HG02973 (cell line): ENCODE measurements around the gene BBOX1.

Source experiments
- ATAC-seq: cut with Tn5 transposase; IDR thresholded peaks from one replicate; pipeline ENCODE4 v1.9.1; 2021; ENCODE audit warnings: moderate library complexity; ENCODE audit not compliant: unreplicated experiment

BBOX1 gene

DNA sequence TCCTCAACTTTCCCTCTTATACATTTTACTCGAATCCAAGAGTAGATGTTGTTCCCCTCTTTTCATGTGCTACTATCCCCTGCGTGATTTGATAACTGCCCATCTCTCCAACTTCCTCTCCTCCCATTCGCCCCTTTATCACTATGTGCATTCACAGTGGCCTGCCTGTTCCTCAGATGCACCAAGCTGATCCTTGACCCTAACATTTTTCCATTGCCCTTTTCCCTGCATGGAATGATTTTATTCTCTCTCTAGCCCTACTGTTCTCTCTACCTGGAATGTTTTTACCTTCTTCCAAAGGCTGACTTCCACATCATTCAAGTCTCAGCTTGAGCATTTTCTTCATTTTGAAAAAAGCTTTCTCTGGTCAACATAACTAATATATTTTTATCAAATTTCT, 15.8 kb upstream of the BBOX1 start:
- no peak for ATAC-seq

DNA sequence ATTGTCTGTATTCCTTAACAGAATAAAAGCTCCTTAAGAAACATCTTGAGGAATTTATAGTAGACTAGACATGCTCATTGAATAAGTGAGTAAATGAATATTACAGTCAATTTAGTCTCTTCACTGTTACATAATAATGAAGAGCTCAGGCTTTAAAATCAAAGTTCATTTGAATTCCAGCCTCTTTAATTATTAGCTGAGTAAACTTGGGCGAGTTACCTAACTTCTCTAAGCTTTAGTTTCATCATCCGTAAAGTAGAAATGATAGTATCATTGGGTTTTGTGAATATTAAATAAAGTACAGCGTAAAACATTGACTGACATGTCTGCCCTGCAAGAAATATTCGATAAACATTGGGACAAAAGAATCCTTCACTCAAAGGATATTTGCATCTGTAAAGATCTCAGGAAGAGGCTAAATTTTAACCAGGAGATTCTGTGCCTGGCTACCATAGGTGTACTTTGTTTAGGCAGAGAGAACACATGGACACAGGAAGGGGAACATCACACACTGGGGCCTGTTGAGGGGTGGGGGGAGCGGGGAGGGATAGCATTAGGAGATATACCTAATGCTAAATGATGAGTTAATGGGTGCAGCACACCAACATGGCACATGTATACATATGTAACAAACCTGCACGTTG, 15.2 kb upstream of the BBOX1 start:
- no peak for ATAC-seq

DNA sequence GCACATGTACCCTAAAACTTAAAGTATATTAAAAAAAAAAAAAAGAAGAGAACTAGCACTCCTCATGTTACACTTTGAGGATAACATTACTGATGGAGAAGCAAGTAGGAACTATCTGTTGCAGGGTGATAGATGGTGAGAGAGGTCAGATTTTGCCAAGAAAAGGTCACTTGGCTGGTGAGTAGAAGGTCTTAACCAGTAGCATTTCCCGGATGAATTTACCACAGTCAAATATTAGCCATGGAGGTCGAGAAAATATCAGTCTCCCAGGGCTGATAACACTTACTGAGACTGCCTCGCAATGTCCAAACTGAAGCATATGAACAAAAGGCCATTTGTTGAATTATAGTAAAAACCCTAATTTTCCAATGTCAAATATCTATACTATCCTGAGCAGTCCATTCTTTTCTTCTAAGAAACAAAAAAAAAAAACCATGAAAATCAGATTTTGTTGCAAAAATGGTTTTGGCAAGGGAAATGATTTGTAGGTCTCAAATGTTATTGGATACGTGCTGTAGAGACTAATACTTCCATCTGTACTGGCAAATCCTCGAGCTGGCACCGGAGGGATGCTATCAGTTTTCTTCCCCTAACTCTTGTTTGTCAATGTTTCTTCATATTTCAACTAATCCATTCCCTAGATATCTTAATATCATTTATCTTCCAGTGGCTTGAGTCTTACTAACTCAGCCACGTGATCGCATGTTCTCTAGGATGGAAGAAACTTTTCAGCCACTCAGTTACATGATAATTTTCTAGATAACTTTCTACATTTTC, 14.5 kb upstream of the BBOX1 start:
- no peak for ATAC-seq

DNA sequence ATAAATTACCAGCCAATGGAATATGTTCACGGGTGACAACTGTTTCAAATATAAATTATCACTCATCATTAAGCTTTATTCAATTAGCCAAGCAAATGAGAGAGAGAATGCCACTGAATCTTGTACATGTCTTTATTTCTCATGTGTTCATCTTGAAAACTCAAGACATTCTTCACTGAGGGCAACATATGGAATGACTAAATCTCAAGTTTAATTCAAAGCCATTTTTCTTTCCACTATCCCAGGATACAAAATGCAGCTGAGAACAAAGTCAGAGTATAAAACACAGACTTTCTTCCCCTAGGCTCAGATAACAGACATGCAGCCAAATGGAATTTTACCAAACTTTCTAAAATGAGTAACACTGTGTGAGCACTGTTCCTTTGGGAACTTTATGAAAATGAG, 12.1 kb upstream of the BBOX1 start:
- no peak for ATAC-seq

DNA sequence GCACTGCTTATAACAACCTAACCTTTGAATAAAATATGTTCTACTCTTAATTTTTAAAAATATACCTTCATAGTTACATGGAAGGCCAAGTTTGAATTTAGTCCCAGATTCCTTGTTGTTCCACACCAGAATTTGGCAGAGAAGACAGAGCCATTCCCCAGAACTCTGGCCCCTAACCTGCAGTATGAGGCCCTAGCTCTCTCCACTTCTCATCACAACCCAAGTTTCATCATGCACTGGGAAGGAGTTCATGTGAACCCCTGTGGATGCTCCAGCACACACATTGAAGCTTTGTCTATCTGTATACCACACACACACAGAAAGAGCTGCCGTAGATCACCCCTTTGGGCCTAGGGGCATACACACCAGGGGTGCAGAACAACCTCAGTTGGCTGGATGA, 10.6 kb upstream of the BBOX1 start:
- ATAC-seq: no peak

DNA sequence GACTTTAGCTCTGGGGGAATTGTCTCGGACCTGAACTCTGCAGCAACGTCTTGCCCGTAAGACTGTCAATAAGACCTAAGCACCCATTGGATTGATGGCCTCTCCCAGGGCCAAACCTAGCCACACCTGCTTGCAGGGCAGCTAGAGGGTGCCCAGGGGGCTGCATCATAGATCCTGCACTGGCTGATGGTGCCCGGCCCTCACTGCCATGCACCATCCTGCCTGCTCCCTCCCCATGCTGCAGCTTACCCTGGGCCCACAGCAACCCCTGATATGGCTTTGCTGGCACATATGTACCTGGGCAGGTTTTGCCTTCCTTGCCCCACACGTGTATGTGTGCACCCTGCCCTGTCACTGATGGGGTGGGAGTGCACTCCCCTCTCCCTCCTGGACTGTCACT, 8.9 kb upstream of the BBOX1 start:
- no peak for ATAC-seq

DNA sequence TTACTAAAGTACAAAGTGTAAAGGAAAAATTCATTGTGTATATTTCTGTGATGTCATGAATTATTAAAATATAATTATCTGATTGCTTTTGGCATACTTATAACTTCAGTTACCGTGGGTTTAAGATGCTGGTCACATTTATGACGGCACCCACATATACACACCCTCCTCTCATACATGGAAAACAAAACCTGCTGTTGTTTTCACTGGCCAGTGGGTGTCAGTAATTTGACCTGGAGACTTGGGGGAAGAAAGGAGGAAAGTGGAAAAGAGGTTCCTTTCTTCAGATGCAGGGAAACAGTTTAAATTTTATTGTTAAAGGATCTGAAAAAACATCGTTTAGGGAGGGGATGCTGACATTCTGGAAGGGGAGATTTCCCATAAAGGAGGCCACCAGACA, 742 bp upstream of the BBOX1 start:
- no peak for ATAC-seq

DNA sequence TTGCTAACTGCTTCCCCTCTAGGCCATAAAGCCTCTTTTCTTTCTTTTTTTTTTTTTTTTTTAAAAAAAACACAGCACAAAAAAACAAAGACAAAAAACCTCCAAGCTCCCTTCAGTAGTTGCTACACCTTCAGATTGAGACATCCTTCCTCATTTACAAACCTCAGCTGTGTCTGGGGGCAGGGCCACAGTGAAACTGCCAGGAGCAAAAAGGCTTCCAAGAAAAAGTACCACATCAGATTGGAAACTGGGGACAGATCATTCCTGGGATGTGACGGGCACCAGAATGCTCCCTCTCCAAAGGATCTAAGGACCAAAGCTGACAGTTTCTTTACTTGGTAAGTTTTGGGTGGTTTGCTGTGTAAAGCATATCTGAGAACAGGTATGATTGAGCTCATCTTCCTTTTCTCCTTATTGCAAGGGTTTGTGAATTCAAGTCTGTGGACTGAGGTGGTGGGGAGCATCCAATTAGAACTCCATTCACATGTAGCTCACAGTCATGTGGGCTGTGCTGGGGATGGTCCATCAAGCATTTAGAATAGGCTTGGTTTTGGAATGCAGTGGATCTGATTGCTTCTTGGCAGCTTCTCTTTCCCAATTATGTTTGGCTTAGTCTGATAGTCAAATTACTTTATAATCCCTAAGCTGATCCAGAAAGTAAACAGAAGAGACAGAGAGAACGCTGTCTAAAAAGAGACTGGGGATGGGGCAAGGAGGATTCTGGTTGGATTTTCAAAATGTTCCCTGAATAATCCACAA, 705 bp downstream of the BBOX1 start:
- ATAC-seq: no peak

DNA sequence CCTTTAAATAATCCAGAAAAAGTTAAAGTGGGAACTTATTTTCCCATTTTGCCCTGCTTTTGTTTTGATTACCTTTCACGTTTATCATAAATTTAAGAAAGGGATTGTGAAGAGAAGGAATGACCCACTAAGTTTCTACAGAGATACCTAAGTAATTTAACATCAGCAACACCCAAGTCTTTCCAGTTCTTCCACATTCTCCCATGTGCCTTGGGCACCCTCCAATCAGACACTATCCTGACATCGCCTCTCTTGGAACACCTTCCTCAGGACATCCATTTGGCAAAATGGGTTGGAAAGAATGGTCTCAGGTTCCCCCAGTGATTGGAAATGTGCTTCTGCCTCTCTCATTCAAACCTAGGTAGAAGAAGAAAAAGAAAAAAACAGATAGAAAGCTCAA, 6.3 kb downstream of the BBOX1 start:
- ATAC-seq: no peak

DNA sequence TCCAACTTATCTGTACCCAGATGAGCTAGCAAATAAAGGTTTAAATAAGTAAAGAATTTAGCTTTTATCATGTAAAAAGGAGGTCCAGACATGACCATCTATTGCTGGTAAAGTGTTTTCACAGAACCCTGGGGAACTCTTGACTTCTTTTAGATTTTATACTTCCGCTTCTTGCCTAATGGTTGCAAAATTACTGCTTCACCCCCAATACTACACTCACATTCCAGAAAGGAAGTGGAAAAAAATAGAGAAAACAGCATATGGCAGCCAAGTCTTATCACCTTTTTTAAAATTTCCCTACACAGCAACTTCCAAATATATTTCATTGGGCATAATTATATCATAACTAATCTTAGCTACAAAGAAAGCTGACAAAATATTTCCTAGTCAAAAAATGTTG, 12.1 kb downstream of the BBOX1 start:
- ATAC-seq: no peak

DNA sequence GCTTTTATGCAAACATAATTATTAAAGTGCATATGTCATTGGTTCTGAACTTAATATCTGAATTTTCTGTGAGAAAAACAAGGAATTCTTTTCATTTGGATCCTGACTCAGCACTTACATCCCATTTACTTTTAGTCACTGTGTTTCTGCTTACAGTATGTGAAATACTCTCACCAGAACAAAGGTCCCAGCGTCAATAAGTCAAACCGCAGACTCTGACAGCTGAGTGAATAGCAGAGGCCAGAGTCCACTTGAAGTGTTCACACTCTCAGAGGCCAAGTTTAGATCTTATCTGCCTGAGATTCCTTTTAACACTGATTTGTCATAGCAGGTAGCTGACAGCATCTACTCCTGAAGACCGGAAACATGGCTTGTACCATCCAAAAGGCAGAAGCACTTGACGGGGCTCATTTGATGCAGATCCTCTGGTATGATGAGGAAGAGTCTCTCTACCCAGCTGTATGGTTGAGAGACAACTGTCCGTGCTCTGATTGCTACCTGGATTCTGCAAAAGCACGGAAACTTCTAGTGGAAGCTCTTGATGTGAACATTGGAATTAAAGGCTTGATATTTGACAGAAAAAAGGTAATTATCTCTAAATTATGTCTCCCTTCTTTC, 14.6 kb downstream of the BBOX1 start:
- no peak for ATAC-seq

DNA sequence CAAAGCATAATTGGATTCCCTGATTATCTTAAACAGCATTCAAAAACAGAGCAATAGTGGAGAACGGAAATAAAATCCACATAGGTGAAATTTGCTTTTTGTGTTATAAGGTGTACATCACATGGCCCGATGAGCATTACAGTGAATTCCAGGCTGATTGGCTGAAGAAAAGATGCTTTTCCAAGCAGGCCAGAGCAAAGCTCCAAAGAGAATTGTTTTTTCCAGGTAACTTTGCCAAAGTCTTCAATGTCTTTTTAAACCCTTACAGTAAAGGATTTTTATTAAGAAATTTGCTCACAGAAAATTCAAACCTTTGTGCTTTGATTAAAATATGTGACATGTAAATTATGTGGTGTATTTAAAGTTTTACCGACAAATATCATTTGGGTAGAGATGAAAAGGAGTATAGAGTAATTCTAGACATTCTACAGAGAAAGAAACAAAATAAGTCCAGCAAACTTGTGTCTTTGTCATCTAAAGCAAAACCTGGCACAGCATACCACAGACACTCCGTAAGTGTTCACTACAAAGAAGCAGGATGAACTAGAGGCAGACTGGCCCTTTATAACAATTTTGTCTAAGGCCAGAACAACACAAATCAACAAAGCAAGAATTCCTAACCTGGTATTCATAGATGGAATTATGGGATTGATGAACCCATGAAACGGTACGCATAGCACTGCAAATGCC, 16.6 kb downstream of the BBOX1 start:
- no peak for ATAC-seq

DNA sequence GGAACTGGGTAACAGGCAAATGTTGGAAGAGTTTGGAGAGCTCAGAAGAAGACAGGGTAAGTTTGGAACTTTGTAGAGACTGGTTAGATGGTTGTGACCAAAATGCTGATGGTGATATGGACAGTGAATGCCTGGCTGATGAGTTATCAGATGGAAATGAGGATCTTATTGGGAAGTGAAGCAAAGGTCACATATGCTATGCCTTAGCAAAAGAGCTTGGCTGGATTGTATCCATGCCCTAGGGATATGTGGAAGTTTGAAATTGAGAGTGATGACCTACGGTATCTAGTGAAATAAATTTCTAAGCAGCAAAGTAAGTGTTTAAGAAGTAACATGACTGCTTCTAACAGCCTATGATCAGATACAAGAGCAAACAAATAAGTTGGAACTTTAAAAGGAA, 17.8 kb downstream of the BBOX1 start:
- no peak for ATAC-seq

DNA sequence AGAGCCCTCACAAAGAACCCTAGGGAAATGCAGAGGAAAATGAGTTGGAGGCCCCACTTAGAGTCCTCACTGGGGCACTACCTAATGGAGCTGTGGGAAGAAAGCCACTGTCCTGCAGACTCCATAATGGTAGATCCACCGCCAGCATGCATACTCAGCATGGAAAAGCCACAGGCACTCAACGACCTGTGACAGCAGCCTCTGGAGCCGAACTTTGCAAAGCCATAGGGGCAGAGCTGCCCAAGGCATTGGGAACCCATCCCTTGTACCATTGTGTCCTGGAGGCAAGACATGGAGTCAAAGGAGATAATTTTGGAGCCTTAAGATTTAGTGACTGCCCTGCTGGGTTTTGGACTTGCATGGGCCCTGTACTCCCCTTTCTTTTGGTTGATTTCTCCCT, 18.8 kb downstream of the BBOX1 start:
- ATAC-seq: no peak

DNA sequence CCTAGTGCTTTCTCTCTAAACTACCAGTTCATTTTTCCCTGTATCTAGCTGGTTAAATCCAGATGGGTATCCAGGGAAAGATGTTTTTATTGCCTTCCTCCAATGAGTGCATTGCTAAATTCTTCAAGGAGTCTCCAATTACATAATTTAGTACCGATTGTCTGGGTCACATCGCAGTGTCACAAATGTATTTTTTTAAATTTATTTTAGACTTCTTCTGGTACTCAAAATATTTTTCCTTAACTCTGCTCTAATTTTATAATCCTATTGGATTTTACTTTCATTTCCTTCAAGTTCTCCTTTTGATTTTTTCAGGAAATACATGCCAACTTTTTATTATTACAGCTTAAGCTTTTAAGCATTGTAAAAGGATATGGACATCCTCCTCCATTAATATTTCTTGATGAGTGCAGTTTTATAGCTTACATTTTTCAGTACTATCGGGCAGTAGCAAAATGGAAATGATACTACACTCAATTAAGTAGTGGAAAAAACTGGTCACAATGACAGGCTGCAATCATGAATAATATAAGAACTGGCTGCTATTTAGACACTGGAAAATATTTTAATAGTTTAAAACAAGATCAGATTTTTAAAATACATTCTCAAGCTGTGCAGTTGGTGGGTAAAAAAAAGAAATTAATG, 20.3 kb downstream of the BBOX1 start:
- no peak for ATAC-seq

DNA sequence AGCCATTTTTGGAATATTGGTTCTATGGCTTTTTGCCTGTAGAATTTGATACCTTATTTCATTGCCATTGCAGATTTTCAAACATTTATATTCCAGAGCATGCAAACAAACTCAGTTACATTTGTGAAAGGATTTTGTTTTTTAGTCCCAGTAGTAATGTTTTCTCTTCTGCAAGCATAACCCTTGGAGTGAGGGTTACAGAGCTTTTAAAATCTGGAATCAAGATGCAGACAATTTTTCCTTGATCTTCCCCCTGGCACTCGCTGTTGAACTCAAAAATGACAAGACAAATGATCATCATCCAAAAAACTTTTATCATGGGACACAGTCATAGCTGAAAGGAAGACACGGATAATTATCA, 20.8 kb downstream of the BBOX1 start:
- no peak for ATAC-seq

DNA sequence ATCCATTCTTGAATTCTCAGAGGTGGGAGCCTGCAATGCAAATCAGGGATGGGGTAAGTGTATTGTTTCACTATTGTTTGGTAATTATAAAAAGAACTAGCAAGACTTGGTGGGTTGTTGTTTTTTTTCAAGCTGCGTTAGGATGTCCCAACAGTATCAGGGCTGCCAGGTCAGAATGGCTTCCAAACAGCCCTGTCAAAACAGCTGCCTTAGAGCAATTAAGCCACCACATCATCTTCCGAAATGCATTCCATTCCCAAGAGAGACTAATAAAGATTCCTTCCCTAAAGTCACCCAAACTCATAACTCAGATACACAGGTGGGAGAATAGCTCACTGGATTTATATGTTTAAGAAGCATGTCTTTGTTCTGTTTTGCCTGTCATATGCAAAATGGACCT, 23.5 kb downstream of the BBOX1 start:
- no peak for ATAC-seq

DNA sequence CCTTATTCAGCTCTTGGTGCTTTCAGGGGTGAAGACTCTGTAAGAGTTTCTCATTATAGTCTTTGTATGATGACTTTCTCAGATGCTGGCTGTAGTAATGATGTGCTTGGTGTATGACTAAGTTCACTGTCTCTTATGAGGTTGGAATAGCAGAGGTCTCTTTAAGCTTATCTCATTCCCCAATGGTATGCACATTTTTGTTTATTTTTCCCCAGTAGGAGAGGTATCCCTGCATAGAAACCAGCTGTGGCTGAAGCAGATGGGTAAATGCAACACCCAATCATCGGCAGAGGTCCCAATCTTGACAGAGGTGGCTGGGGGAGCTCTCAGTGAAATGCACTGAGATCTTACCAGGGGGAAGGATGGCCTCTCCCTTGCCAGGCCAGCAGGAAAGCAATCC, 34.6 kb downstream of the BBOX1 start:
- ATAC-seq: no peak

DNA sequence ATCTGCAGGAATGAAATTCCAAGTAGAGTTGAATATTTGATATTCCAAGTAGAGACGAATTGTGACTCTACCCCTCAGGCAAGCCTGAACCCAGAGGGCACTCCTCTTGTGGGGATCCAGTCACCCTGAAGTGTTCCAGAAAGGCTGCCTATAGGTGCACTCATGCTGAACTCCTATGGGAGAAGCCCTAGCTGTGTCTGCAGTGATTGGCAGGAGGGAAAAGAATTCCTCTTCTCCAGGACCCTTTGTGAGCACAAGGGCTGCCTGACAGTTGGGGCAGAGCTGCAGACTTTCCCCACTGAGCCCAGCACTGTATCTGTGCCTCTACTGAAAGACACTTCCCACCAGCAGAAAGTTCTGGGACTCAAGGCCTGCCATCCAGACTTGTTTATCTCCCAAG, 35.0 kb downstream of the BBOX1 start:
- ATAC-seq: no peak

DNA sequence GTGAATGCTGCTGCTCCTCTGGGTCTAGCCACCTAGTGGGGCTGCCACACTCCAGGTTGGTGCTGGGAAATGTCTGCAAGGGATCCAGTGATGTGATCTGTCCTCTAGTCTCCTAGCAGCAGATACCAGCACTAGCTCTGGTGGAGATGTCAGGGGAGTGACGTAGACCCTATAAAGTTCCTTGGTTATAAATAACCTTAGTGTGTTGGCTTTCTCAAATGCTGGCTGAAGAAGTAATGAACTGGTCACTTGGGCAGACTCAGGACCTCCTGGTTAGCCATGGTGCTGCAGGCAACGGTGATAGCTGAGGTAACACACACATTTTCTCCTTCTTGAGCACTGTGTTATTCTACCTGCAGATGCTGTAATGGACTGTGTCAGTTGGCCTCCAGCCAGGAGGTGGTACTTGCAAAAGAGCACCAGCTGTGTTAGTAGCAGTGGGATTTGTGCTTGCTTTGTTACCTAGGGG, 35.5 kb downstream of the BBOX1 start:
- no peak for ATAC-seq

DNA sequence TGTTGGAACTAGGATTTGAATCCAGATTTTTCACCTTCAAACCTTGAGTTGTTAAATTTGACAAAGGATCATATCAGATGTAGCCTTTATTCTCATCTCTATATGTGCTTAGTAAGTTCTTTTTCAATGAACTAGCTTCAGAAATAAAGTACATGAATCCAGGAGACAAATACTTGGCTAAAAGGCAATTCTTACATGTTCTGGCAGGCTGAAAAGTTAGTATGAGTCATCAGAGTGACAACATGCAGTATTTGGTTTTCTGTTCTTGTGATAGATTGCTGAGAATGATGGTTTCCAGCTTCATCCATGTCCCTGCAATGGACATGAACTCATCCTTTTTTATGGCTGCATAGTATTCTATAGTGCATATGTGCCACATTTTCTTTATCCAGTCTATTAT, 40.4 kb downstream of the BBOX1 start:
- no peak for ATAC-seq
